IMR-90 (cell line): Measurements from ENCODE around the gene GLIPR1. TPM values are rescaled to one million over a fixed set of nuclear protein-coding genes. Genes with fewer than 3 reads are reported as not detected.

ENCODE experiments used
- ATAC-seq: fragments of 200-7000 bp; cut with Tn5 transposase; 2 replicates; pipeline ENCODE4 v1.9.1; 2020; ENCODE audit warnings: low read depth, mild to moderate bottlenecking, moderate library complexity
- BruUV-seq: library from RNA; stranded (reverse); fragments of 400-500 nt; replicated peaks from 2 replicates; lab custom pipeline; 2021; lab: Mats Ljungman, UMichigan
- CTCF ChIA-PET: fragments of 300-600 bp; formaldehyde crosslinking; extraction: SDS; loops from one replicate; lab custom pipeline; 2021; ENCODE audit warnings: antibody characterized with exemption; lab: Yijun Ruan, JAX
- POLR2A ChIA-PET: fragments of 300-600 bp; sonication (Branson Sonifier 250); formaldehyde crosslinking; loops from one replicate; lab custom pipeline; 2022; ENCODE audit warnings: antibody characterized with exemption; ENCODE audit not compliant: unreplicated experiment; lab: Charles Lee
- DNase-seq: peaks from one replicate; pipeline ENCODE4 v3.0.0; 2013
- H2AFZ ChIP-seq: replicated peaks from 2 replicates; pipeline ENCODE3; 2013; ENCODE audit warnings: low read length, mild to moderate bottlenecking; ENCODE audit not compliant: poor library complexity
- H2AK5ac ChIP-seq: 2 replicates; pipeline ENCODE4 v1.6.1; 2013; ENCODE audit warnings: low read depth, low read length, inconsistent platforms
- H2AK9ac ChIP-seq: replicated peaks from 2 replicates; pipeline ENCODE3; 2013; ENCODE audit warnings: mild to moderate bottlenecking, low read depth, low read length, moderate library complexity; ENCODE audit not compliant: poor library complexity
- H2BK120ac ChIP-seq: 2 replicates; pipeline ENCODE4 v1.6.1; 2013; ENCODE audit warnings: low read depth, low read length, inconsistent platforms
- H2BK15ac ChIP-seq: 3 replicates; pipeline ENCODE4 v1.6.1; 2013; ENCODE audit warnings: low read depth, low read length, inconsistent platforms
- H2BK20ac ChIP-seq: 2 replicates; pipeline ENCODE4 v1.6.1; 2013; ENCODE audit warnings: low read depth, mild to moderate bottlenecking, inconsistent platforms, low read length, moderate library complexity
- H2BK5ac ChIP-seq: 2 replicates; pipeline ENCODE4 v1.6.1; 2013; ENCODE audit warnings: mild to moderate bottlenecking, low read depth, low read length, inconsistent platforms; ENCODE audit not compliant: poor library complexity, severe bottlenecking
- H3K14ac ChIP-seq: replicated peaks from 2 replicates; pipeline ENCODE4 v1.6.1; 2013; ENCODE audit warnings: low read depth, low read length, inconsistent platforms
- H3K18ac ChIP-seq: 2 replicates; pipeline ENCODE4 v1.6.1; 2013; ENCODE audit warnings: low read depth, low read length, control low read depth
- H3K23ac ChIP-seq: 2 replicates; pipeline ENCODE4 v1.6.1; 2013; ENCODE audit warnings: low read depth, low read length, inconsistent platforms
- H3K27ac ChIP-seq: 2 replicates; pipeline ENCODE4 v1.5.1; 2013; ENCODE audit warnings: mild to moderate bottlenecking, control low read depth, low read length; ENCODE audit not compliant: insufficient read depth
- H3K27me3 ChIP-seq: 2 replicates; pipeline ENCODE4 v1.6.1; 2013; ENCODE audit warnings: low read length; ENCODE audit not compliant: control insufficient read depth, insufficient read depth
- H3K36me3 ChIP-seq: 2 replicates; pipeline ENCODE4 v1.6.1; 2013; ENCODE audit warnings: low read length, mixed read lengths; ENCODE audit not compliant: control insufficient read depth, insufficient read depth
- H3K4ac ChIP-seq: 2 replicates; pipeline ENCODE4 v1.6.1; 2013; ENCODE audit warnings: low read depth, low read length, inconsistent platforms
- H3K4me1 ChIP-seq: 2 replicates; pipeline ENCODE4 v1.6.1; 2013; ENCODE audit warnings: low read length, mixed read lengths; ENCODE audit not compliant: control insufficient read depth, insufficient read depth
- H3K4me2 ChIP-seq: 2 replicates; pipeline ENCODE4 v1.6.1; 2013; ENCODE audit warnings: low read depth, mild to moderate bottlenecking, control low read depth, low read length, moderate library complexity
- H3K4me3 ChIP-seq: 2 replicates; pipeline ENCODE4 v1.5.1; 2013; ENCODE audit warnings: low read depth, mild to moderate bottlenecking, control low read depth, low read length, moderate library complexity; ENCODE audit not compliant: insufficient read depth
- H3K56ac ChIP-seq: 2 replicates; pipeline ENCODE4 v1.6.1; 2013; ENCODE audit warnings: low read length, inconsistent platforms; ENCODE audit not compliant: insufficient read depth; ENCODE audit errors: extremely low read depth
- H3K79me1 ChIP-seq, 2 experiments: 2 replicates each; pipeline ENCODE4 v1.6.1; 2013; ENCODE audit warnings: low read length in 2 of 2, inconsistent platforms in 1 of 2, low read depth in 1 of 2
- H3K9ac ChIP-seq: 2 replicates; pipeline ENCODE4 v1.6.1; 2013; ENCODE audit warnings: low read depth, low read length, control low read depth
- H3K9me1 ChIP-seq: 2 replicates; pipeline ENCODE4 v1.6.1; 2013; ENCODE audit warnings: low read length, inconsistent platforms; ENCODE audit not compliant: insufficient read depth
- H3K9me3 ChIP-seq: 2 replicates; pipeline ENCODE4 v1.6.1; 2013; ENCODE audit warnings: low read length; ENCODE audit not compliant: control insufficient read depth, insufficient read depth
- H4K20me1 ChIP-seq: 2 replicates; pipeline ENCODE4 v1.6.1; 2013; ENCODE audit warnings: low read length, inconsistent platforms; ENCODE audit not compliant: insufficient read depth
- H4K5ac ChIP-seq: 2 replicates; pipeline ENCODE4 v1.6.1; 2013; ENCODE audit warnings: mild to moderate bottlenecking, low read depth, low read length, control low read depth
- H4K8ac ChIP-seq, 2 experiments: 2 replicates each; pipeline ENCODE4 v1.6.1; 2013; ENCODE audit warnings: low read depth in 2 of 2, low read length in 2 of 2, control low read depth in 1 of 2, inconsistent platforms in 1 of 2
- H4K91ac ChIP-seq: 2 replicates; pipeline ENCODE4 v1.6.1; 2013; ENCODE audit warnings: low read depth, low read length, inconsistent platforms; ENCODE audit not compliant: insufficient read depth
- CEBPB ChIP-seq: IDR thresholded peaks from 2 replicates; pipeline ENCODE4 v1.6.1; 2012; ENCODE audit warnings: low read depth, low read length, improper control_type of control experiment
- MAFK ChIP-seq: IDR thresholded peaks from 2 replicates; pipeline ENCODE4 v1.6.1; 2012; ENCODE audit warnings: low read depth, low read length, improper control_type of control experiment
- RAD21 ChIP-seq: IDR thresholded peaks from 2 replicates; pipeline ENCODE4 v1.6.1; 2012; ENCODE audit warnings: low read length, improper control_type of control experiment
- RCOR1 ChIP-seq: IDR thresholded peaks from 2 replicates; pipeline ENCODE4 v1.6.1; 2012; ENCODE audit warnings: mild to moderate bottlenecking, low read length, improper control_type of control experiment; ENCODE audit not compliant: insufficient replicate concordance
- WGBS, 2 experiments: methylation state at CpG; one replicate each; pipeline versions ENCODE4 v1.1.5 to v1.1.7; 2013; ENCODE audit warnings: missing lambda C conversion rate in 2 of 2; ENCODE audit not compliant: insufficient read length in 1 of 2; ENCODE audit errors: extremely low coverage in 2 of 2; 5-methylcytosine and 5-hydroxymethylcytosine counted together
- dilution Hi-C: fragments of 300-500 bp; cut with HindIII; formaldehyde crosslinking; loops from one replicate; pipeline ENCODE4 v1.14.3; 2018; ENCODE audit warnings: low sequenced_read_pairs; ENCODE audit not compliant: unreplicated experiment
- in situ Hi-C: fragments of 300-500 bp; cut with MboI; formaldehyde crosslinking; loops from 3 replicates; pipeline ENCODE4 v1.14.3; 2019; ENCODE audit warnings: low sequenced_read_pairs, inconsistent platforms, mixed read lengths
- intact Hi-C: fragments of 100-400 bp; cut with micrococcal nuclease; formaldehyde crosslinking; loops from 2 replicates; pipeline ENCODE4 v1.10.0; 2022
- polyA plus RNA-seq, 3 experiments: library from polyadenylated mRNA; depleted of rRNA; stranded (reverse); fragments of >200 nt; gene quantifications; 2 replicates each; pipeline ENCODE4 v1.2.3, GENCODE V29; 2012; ENCODE audit warnings: low replicate concordance in 1 of 3
- total RNA-seq: library from RNA; depleted of rRNA; stranded (reverse); fragments of >200 nt; gene quantifications from 2 replicates; pipeline ENCODE4 v1.2.3, GENCODE V29; 2012
- TF ChIP-seq, protein P1 (sequence below): conservative IDR thresholded peaks from 2 replicates; pipeline ENCODE4 v1.5.1; 2012; ENCODE audit warnings: mild to moderate bottlenecking, low read depth, low read length, improper control_type of control experiment

GLIPR1 gene
- total and polyA plus RNA-seq, 2 of the 4 experiments (the other 2 are of a cell fraction), result 268 to 327 TPM

DNA sequence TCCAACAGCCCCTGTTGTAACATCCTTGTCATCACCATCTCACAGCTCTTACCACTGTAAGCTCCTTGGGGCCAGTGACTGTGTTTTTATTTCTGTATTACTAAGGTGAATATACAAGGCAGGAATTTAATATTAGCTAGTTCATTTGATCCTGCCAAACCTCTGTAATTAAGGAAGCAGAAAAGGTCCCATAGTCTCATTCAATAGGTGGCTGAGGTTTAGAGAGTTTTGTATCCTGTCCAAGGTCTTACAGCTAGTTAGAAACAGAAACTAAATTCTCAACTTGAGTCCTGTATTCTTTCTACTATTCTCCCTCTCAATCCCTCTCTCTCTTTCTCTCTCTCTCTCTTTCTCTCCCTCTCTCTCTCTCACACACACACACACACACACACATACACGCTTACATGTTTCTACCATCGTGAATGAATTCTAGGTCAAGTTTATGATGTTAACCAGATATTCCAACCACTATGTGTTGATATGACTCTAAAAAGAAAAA is 543 bp upstream of the GLIPR1 start:
- Histone ChIP-seq H3K4me2 (peak overlapping the region; percentile 79), H3K14ac (peak overlapping the region; percentile 47), H2AK5ac (peak overlapping the region; percentile 81), H3K4me1 (peaks cover 15% of the 10 kb centered on the region), H3K23ac (peak overlapping the region; percentile 68; the same call in 1 of the 2 replicates), H3K27me3 (no peaks in the 10 kb centered on the region), H3K9ac (peak overlapping the region; percentile 49), H4K91ac (peak overlapping the region; percentile 77), H3K56ac (peak overlapping the region; percentile 78), H2BK5ac (peak overlapping the region; percentile 97), H3K27ac (peak overlapping the region; percentile 94), H2AFZ (no peak overlapping the region), H3K4me3 (peak overlapping the region; percentile 33; the same call in 1 of the 2 replicates), H3K9me1 (no peaks in the 10 kb centered on the region), H4K20me1 (no peaks in the 10 kb centered on the region), H4K8ac (peak overlapping the region; percentile 76 to 78), H2AK9ac (no peak overlapping the region), H3K36me3 (peaks cover 3% of the 10 kb centered on the region; the same call in 1 of the 2 replicates), H4K5ac (peak overlapping the region; percentile 89), H3K4ac (peak overlapping the region; percentile 82), H3K18ac (peak overlapping the region; percentile 88), H3K9me3 (no peaks in the 10 kb centered on the region), H2BK120ac (peak overlapping the region; percentile 92), H2BK20ac (peak overlapping the region; percentile 96), H3K79me1 (peaks cover 9 to 18% of the 10 kb centered on the region in 2 experiments; a peak in 3 of 4 replicates), H2BK15ac (peak overlapping the region; percentile 84; the same call in 2 of the 3 replicates)
- dilution Hi-C loops (no loop called here), intact Hi-C loops (loop anchor here (1.0 to 10.0 kb wide), 7 partner anchors 35 to 945 kb away; partner anchors contain the start of genes ATXN7L3B, CAPS2, GLIPR1L1 and GLIPR1L2), in situ Hi-C loops (loop anchor here (10.0 kb wide), 1 partner anchor 95 kb away; no protein-coding TSS in a partner anchor)
- no peak for TF ChIP-seq CEBPB
- TF ChIP-seq RCOR1, result no peak
- TF ChIP-seq MAFK, result no peak
- TF ChIP-seq, protein P1, sequence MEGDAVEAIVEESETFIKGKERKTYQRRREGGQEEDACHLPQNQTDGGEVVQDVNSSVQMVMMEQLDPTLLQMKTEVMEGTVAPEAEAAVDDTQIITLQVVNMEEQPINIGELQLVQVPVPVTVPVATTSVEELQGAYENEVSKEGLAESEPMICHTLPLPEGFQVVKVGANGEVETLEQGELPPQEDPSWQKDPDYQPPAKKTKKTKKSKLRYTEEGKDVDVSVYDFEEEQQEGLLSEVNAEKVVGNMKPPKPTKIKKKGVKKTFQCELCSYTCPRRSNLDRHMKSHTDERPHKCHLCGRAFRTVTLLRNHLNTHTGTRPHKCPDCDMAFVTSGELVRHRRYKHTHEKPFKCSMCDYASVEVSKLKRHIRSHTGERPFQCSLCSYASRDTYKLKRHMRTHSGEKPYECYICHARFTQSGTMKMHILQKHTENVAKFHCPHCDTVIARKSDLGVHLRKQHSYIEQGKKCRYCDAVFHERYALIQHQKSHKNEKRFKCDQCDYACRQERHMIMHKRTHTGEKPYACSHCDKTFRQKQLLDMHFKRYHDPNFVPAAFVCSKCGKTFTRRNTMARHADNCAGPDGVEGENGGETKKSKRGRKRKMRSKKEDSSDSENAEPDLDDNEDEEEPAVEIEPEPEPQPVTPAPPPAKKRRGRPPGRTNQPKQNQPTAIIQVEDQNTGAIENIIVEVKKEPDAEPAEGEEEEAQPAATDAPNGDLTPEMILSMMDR, result no peak
- TF ChIP-seq RAD21, result no peak
- peak; percentile 18 for ATAC-seq
- CTCF ChIA-PET, result interaction anchor here (0.6 to 1.5 kb wide), 3 partner anchors 9 to 107 kb away, joined by 3 to 4 read pairs (median 3); no protein-coding TSS in a partner anchor
- no CpG with 5 or more reads among the region's 2 CpGs for WGBS, 2 experiments
- peak; percentile 81 for DNase-seq
- no TSS peak for BruUV-seq
- POLR2A ChIA-PET, result no interaction called here
